ENCODE data around the gene SLC9A8. TPM values are rescaled to one million over a fixed set of nuclear protein-coding genes. Genes with fewer than 3 reads are reported as not detected.

Gene SLC9A8
- total and polyA plus RNA-seq, 2 of the 8 experiments (the other 6 are each of a cell fraction or from before 2014, with no cell fraction given): 3.2 to 6.2 TPM

GRCh38 chr20:49866051-49866450, 53.4 kb downstream of the SLC9A8 start:
- Histone ChIP-seq H3K14ac (ENCODE audit: insufficient read length) (no peak overlapping the region), H3K4ac (replicated peaks; ENCODE audit: insufficient read length, low read depth, low read length) (no peak overlapping the region), H3K18ac (ENCODE audit: extremely low read depth, low read length) (no peak overlapping the region), H2AFZ (ENCODE audit: low read length) (no peak overlapping the region), H4K20me1 (replicated peaks in 1 of 2; ENCODE audit: control insufficient read depth in 1 of 2, insufficient read depth in 2 of 2, low read length in 2 of 2) (peaks cover 0 to 3% of the 10 kb centered on the region in 2 experiments), H2BK120ac (replicated peaks; ENCODE audit: low read depth, low read length) (no peak overlapping the region), H3K4me1 (replicated peaks in 1 of 4; ENCODE audit: control insufficient read depth in 3 of 4, insufficient read depth in 4 of 4, low read length in 3 of 4) (no peaks in the 10 kb centered on the region), H2BK5ac (ENCODE audit: low read depth, low read length) (no peak overlapping the region), H3K79me2 (ENCODE audit: control insufficient read depth in 1 of 2, insufficient read depth in 2 of 2, low read length in 2 of 2) (no peaks in the 10 kb centered on the region), H3K4me2 (ENCODE audit: insufficient read depth in 1 of 2, low read depth in 2 of 2, low read length in 2 of 2) (no peak overlapping the region), H3K23me2 (ENCODE audit: low read depth, low read length) (no peaks in the 10 kb centered on the region), H4K91ac (replicated peaks; ENCODE audit: insufficient read length, low read length) (no peak overlapping the region), H3K56ac (replicated peaks; ENCODE audit: insufficient read length, low read depth, low read length) (no peak overlapping the region), H4K5ac (ENCODE audit: insufficient read length, low read depth, low read length) (no peak overlapping the region), H2AK5ac (ENCODE audit: low read depth, low read length) (no peak overlapping the region), H2BK15ac (ENCODE audit: low read length) (no peak overlapping the region), H3K4me3 (ENCODE audit: extremely low read depth in 1 of 4, insufficient read depth in 2 of 4, low read depth in 3 of 4, low read length in 4 of 4) (no peak overlapping the region), H2BK20ac (ENCODE audit: low read length) (no peak overlapping the region), H3K9ac (replicated peaks in 1 of 4; ENCODE audit: extremely low read depth in 1 of 4, low read depth in 3 of 4, low read length in 3 of 4) (no peak overlapping the region), H4K8ac (ENCODE audit: extremely low read depth, insufficient read depth, low read length) (no peak overlapping the region), H3K27ac (ENCODE audit: low read depth, low read length) (no peak overlapping the region), H3K36me3 (ENCODE audit: control insufficient read depth in 2 of 4, insufficient read depth in 4 of 4, low read length in 3 of 4) (no peaks in the 10 kb centered on the region), H2BK12ac (ENCODE audit: low read depth, low read length) (no peak overlapping the region), H3K79me1 (ENCODE audit: low read depth, low read length) (no peaks in the 10 kb centered on the region), H3K27me3 (replicated peaks in 1 of 4; ENCODE audit: control insufficient read depth in 3 of 4, extremely low read depth in 1 of 4, insufficient read depth in 3 of 4, low read length in 3 of 4) (no peaks in the 10 kb centered on the region), H3K23ac (ENCODE audit: insufficient read length) (no peak overlapping the region), H3K9me3 (ENCODE audit: insufficient read depth in 2 of 2, low read depth in 1 of 2, low read length in 1 of 2) (no peaks in the 10 kb centered on the region)
- POLR2A ChIA-PET (ENCODE audit: partially characterized antibody): no interaction called here
- CTCF ChIA-PET (ENCODE audit: partially characterized antibody): interaction anchor here (1.5 to 2.1 kb wide), 3 partner anchors 21 to 255 kb away, joined by 3 to 9 read pairs (median 4); no protein-coding TSS in a partner anchor
- 94% methylated on average over 8 of the region's 8 CpGs; no CpG with 5 or more reads in 1 of the 2 experiments for WGBS, 2 experiments (ENCODE audit: extremely low coverage in 1 of 2, insufficient coverage in 1 of 2, insufficient read length in 1 of 2, insufficient replicate concordance in 2 of 2, low coverage in 1 of 2, low lambda C conversion rate in 2 of 2, missing lambda C conversion rate in 1 of 2)
- TF ChIP-seq, protein P1, sequence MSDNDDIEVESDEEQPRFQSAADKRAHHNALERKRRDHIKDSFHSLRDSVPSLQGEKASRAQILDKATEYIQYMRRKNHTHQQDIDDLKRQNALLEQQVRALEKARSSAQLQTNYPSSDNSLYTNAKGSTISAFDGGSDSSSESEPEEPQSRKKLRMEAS (IDR thresholded peaks at IDR 0.05): no peak
- TF ChIP-seq JUN (IDR thresholded peaks at IDR 0.05; ENCODE audit: low read depth, low read length) (no peak), RBBP5 (IDR thresholded peaks at IDR 0.05; ENCODE audit: borderline replicate concordance, low read depth, low read length) (no peak), SP1 (IDR thresholded peaks at IDR 0.05; ENCODE audit: low read depth, low read length) (no peak), TAF7 (optimal IDR thresholded peaks at IDR 0.05; ENCODE audit: borderline replicate concordance, low read depth, low read length) (no peak), RXRA (IDR thresholded peaks at IDR 0.05; ENCODE audit: insufficient read depth, low read depth, low read length) (no peak), SUZ12 (IDR thresholded peaks at IDR 0.05; ENCODE audit: low read length) (no peak), TEAD4 (IDR thresholded peaks at IDR 0.05; ENCODE audit: low read depth, low read length) (no peak), CEBPB (IDR thresholded peaks at IDR 0.05; ENCODE audit: low read depth, low read length) (no peak), POLR2AphosphoS5 (IDR thresholded peaks at IDR 0.05; ENCODE audit: low read depth, low read length) (no peak), EP300 (IDR thresholded peaks at IDR 0.05; ENCODE audit: borderline replicate concordance in 1 of 2, low read depth in 2 of 2, low read length in 2 of 2) (no peak)
- DNase-seq (ENCODE audit: low read depth in 1 of 2, low spot score in 2 of 2): no peak
- no peak for FAIRE-seq

All from H1 (cell line).